NCI-H2029 (cell line): ENCODE results near the gene TTC28.
"Not testable (repeated sequence)": the region's sequence is repeated elsewhere in the genome, so short reads cannot be mapped to it uniquely, and the experiment has no call there.

Source experiments
- DNase-seq: peaks from one replicate; lab custom pipeline; 2025; lab: John Stamatoyannopoulos, UW

TTC28 gene

GRCh38 chr22:28229566-28230485, 449.8 kb downstream of the TTC28 start:
- no peak for DNase-seq

GRCh38 chr22:28223826-28224225, 455.8 kb downstream of the TTC28 start:
- DNase-seq: no peak

- no peak for DNase-seq
Observed at GRCh38 chr22:28222976-28223745, 456.5 kb downstream of the TTC28 start.

GRCh38 chr22:28222571-28222970, 457.1 kb downstream of the TTC28 start:
- DNase-seq: no peak

- no peak for DNase-seq
Observed at GRCh38 chr22:28222052-28222451, 457.6 kb downstream of the TTC28 start.

- DNase-seq: no peak
Observed at GRCh38 chr22:28220626-28221363, 458.8 kb downstream of the TTC28 start.

GRCh38 chr22:28217277-28217676, 462.4 kb downstream of the TTC28 start:
- no peak for DNase-seq

- not testable (repeated sequence) for DNase-seq
Observed at GRCh38 chr22:28214750-28215149, 464.9 kb downstream of the TTC28 start.

- DNase-seq: not testable (repeated sequence)
Observed at GRCh38 chr22:28209457-28209856, 470.2 kb downstream of the TTC28 start.

GRCh38 chr22:28208787-28209186, 470.9 kb downstream of the TTC28 start:
- DNase-seq: no peak

GRCh38 chr22:28208036-28208435, 471.6 kb downstream of the TTC28 start:
- no peak for DNase-seq

- DNase-seq: no peak
Observed at GRCh38 chr22:28207281-28208030, 472.2 kb downstream of the TTC28 start.

- no peak for DNase-seq
Observed at GRCh38 chr22:28205926-28206325, 473.7 kb downstream of the TTC28 start.

GRCh38 chr22:28204382-28204781, 475.3 kb downstream of the TTC28 start:
- DNase-seq: no peak

GRCh38 chr22:28203286-28203685, 476.4 kb downstream of the TTC28 start:
- DNase-seq: no peak

GRCh38 chr22:28198692-28199091, 480.9 kb downstream of the TTC28 start:
- DNase-seq: no peak

GRCh38 chr22:28191571-28191970, 488.1 kb downstream of the TTC28 start:
- DNase-seq: peak; percentile 25

- no peak for DNase-seq
Observed at GRCh38 chr22:28188178-28188879, 491.3 kb downstream of the TTC28 start.

- no peak for DNase-seq
Observed at GRCh38 chr22:28187612-28188011, 492.0 kb downstream of the TTC28 start.

GRCh38 chr22:28186641-28187040, 493.0 kb downstream of the TTC28 start:
- DNase-seq: no peak

- no peak for DNase-seq
Observed at GRCh38 chr22:28185130-28185529, 494.5 kb downstream of the TTC28 start.
